Stimulated activated CD4-positive, alpha-beta T cell treated with anti-CD3 and anti-CD28 coated beads, TNF-alpha, amount 100 ng/mL, for 1 hour (primary cell): ENCODE data around the gene MAPK8IP1.

Experiments used
- DNase-seq, 3 donors: peaks; one replicate each; pipeline ENCODE4 v3.0.0-alpha.2; 2020; ENCODE audit warnings: low read depth in 3 of 3, low spot score in 1 of 3

The MAPK8IP1 gene

GRCh38 chr11:45925550-45925949 lies 40.1 kb downstream of the MAPK8IP1 start:
- DNase-seq = no peak

- DNase-seq = no peak
Observed at GRCh38 chr11:45926001-45926401, 40.5 kb downstream of the MAPK8IP1 start.

- DNase-seq = no peak
Observed at GRCh38 chr11:45926536-45927331, 41.3 kb downstream of the MAPK8IP1 start.

GRCh38 chr11:45927332-45927683 lies 41.9 kb downstream of the MAPK8IP1 start:
- no peak for DNase-seq

- no peak for DNase-seq
Observed at GRCh38 chr11:45927684-45928413, 42.4 kb downstream of the MAPK8IP1 start.

- DNase-seq = no peak
Observed at GRCh38 chr11:45928535-45929215, 43.2 kb downstream of the MAPK8IP1 start.

- DNase-seq = no peak
Observed at GRCh38 chr11:45929486-45930030, 44.1 kb downstream of the MAPK8IP1 start.

- DNase-seq = no peak
Observed at GRCh38 chr11:45930031-45930794, 44.8 kb downstream of the MAPK8IP1 start.

- no peak for DNase-seq
Observed at GRCh38 chr11:45930951-45931570, 45.6 kb downstream of the MAPK8IP1 start.

- DNase-seq = no peak
Observed at GRCh38 chr11:45931739-45932138, 46.3 kb downstream of the MAPK8IP1 start.

GRCh38 chr11:45932217-45932616 lies 46.8 kb downstream of the MAPK8IP1 start:
- DNase-seq = no peak

GRCh38 chr11:45933131-45933831 lies 47.8 kb downstream of the MAPK8IP1 start:
- DNase-seq = no peak

GRCh38 chr11:45933846-45934579 lies 48.6 kb downstream of the MAPK8IP1 start:
- DNase-seq = no peak

GRCh38 chr11:45934580-45935318 lies 49.3 kb downstream of the MAPK8IP1 start:
- no peak for DNase-seq

- no peak for DNase-seq
Observed at GRCh38 chr11:45935349-45936064, 50.1 kb downstream of the MAPK8IP1 start.

- DNase-seq = no peak
Observed at GRCh38 chr11:45936511-45937054, 51.1 kb downstream of the MAPK8IP1 start.

- no peak for DNase-seq
Observed at GRCh38 chr11:45937916-45938315, 52.5 kb downstream of the MAPK8IP1 start.

- DNase-seq = no peak
Observed at GRCh38 chr11:45939836-45940235, 54.4 kb downstream of the MAPK8IP1 start.
